H1 (cell line): ENCODE measurements around the gene STEAP1.

ENCODE experiments used
- CTCF ChIP-seq, 3 experiments: IDR thresholded peaks; 1 replicate in 2 of 3; 2 replicates in 1 of 3; pipeline versions ENCODE4 v1.5.1 to v1.6.1; 2011; ENCODE audit warnings: low read length in 3 of 3, mild to moderate bottlenecking in 3 of 3, inconsistent platforms in 2 of 3, low read depth in 1 of 3, moderate library complexity in 1 of 3; ENCODE audit not compliant: insufficient read depth in 1 of 3; ENCODE audit errors: control extremely low read depth in 1 of 3
- EP300 ChIP-seq, 2 experiments: IDR thresholded peaks; 1 replicate in 1 of 2; 2 replicates in 1 of 2; pipeline ENCODE4 v1.6.1; 2011 to 2012; ENCODE audit warnings: low read depth in 2 of 2, low read length in 2 of 2, mild to moderate bottlenecking in 2 of 2, borderline replicate concordance in 1 of 2, inconsistent platforms in 1 of 2, moderate library complexity in 1 of 2
- EZH2 ChIP-seq: fragments of 200-600 bp; sonication (generic); IDR thresholded peaks from 2 replicates; pipeline ENCODE4 v1.7.1; 2012; ENCODE audit warnings: low read depth, mild to moderate bottlenecking, moderate library complexity, low read length, inconsistent platforms; ENCODE audit not compliant: severe bottlenecking
- FOSL1 ChIP-seq: IDR thresholded peaks from 2 replicates; pipeline ENCODE4 v1.6.1; 2011; ENCODE audit warnings: mild to moderate bottlenecking, low read depth, low read length, moderate library complexity; ENCODE audit not compliant: insufficient read depth
- GABPA ChIP-seq: IDR thresholded peaks from 2 replicates; pipeline ENCODE4 v1.6.1; 2011; ENCODE audit warnings: mild to moderate bottlenecking, low read length, moderate library complexity, borderline replicate concordance; ENCODE audit not compliant: insufficient read depth
- KDM1A ChIP-seq: fragments of 200-600, 300-600 bp; sonication (generic); IDR thresholded peaks from 2 replicates; pipeline ENCODE4 v1.7.1; 2016; ENCODE audit warnings: mild to moderate bottlenecking, low read length, borderline replicate concordance
- NRF1 ChIP-seq: IDR thresholded peaks from 2 replicates; pipeline ENCODE4 v1.6.1; 2011; ENCODE audit warnings: mild to moderate bottlenecking, low read depth, low read length, improper control_type of control experiment
- POLR2A ChIP-seq, 2 experiments: IDR thresholded peaks; 1 replicate in 1 of 2; 2 replicates in 1 of 2; pipeline ENCODE4 v1.6.1; 2011; ENCODE audit warnings: low read depth in 2 of 2, low read length in 2 of 2, mild to moderate bottlenecking in 2 of 2; ENCODE audit errors: control extremely low read depth in 1 of 2
- RAD21 ChIP-seq, 2 experiments: IDR thresholded peaks in 1 of 2; conservative IDR thresholded peaks in 1 of 2; 2 replicates each; pipeline ENCODE4 v1.6.1; 2011; ENCODE audit warnings: low read depth in 2 of 2, low read length in 2 of 2, improper control_type of control experiment in 1 of 2, inconsistent platforms in 1 of 2, mild to moderate bottlenecking in 1 of 2, moderate library complexity in 1 of 2
- TAF1 ChIP-seq: IDR thresholded peaks from 2 replicates; pipeline ENCODE4 v1.6.1; 2011; ENCODE audit warnings: mild to moderate bottlenecking, low read depth, low read length

GRCh38 chr7:90188281-90188680 is 34.0 kb downstream of the STEAP1 start:
- TF ChIP-seq NRF1 (no peak), CTCF (IDR thresholded peaks at IDR 0.05; ENCODE audit: control extremely low read depth in 1 of 3, insufficient read depth in 1 of 3, low read depth in 1 of 3, low read length in 3 of 3) (no peak), RAD21 (IDR thresholded peaks at IDR 0.05 in 1 of 2, conservative IDR thresholded peaks at IDR 0.05 in 1 of 2; ENCODE audit: low read depth in 2 of 2, low read length in 2 of 2) (no peak), POLR2A (IDR thresholded peaks at IDR 0.05; ENCODE audit: control extremely low read depth in 1 of 2, low read depth in 2 of 2, low read length in 2 of 2) (no peak), TAF1 (no peak), EP300 (IDR thresholded peaks at IDR 0.05; ENCODE audit: borderline replicate concordance in 1 of 2, low read depth in 2 of 2, low read length in 2 of 2) (no peak), KDM1A (no peak), FOSL1 (no peak), EZH2 (no peak), GABPA (no peak)
